Keratinocyte (primary cell): Measurements from ENCODE around the gene SH3PXD2B. TPM values are rescaled to one million over a fixed set of nuclear protein-coding genes. Genes with fewer than 3 reads are reported as not detected.
"Not testable (repeated sequence)": the region's sequence is repeated elsewhere in the genome, so short reads cannot be mapped to it uniquely, and the experiment has no call there.

Experiments used
- DNase-seq: peaks from one replicate; pipeline ENCODE4 v3.0.0-alpha.2; 2011; ENCODE audit warnings: low read depth, missing footprints, low spot score
- FAIRE-seq: peaks from 2 replicates; lab custom pipeline; 2011; peaks lifted over from hg19 to GRCh38; lab: Jason Lieb, UNC
- H2AFZ ChIP-seq: 2 replicates; pipeline ENCODE4 v1.6.0; 2012; ENCODE audit warnings: low read length, control low read depth, inconsistent platforms; ENCODE audit not compliant: control insufficient read depth
- H3K27ac ChIP-seq: 2 replicates; pipeline ENCODE4 v1.5.1; 2011; ENCODE audit warnings: low read length; ENCODE audit not compliant: control insufficient read depth, insufficient read depth
- H3K27me3 ChIP-seq: 3 replicates; pipeline ENCODE4 v1.6.0; 2011; ENCODE audit warnings: low read length; ENCODE audit not compliant: control insufficient read depth, insufficient read depth; ENCODE audit errors: extremely low read depth
- H3K36me3 ChIP-seq, 2 experiments: 2 replicates in 1 of 2; 3 replicates in 1 of 2; pipeline ENCODE4 v1.5.1; 2011; ENCODE audit warnings: low read length in 2 of 2, mild to moderate bottlenecking in 1 of 2; ENCODE audit not compliant: control insufficient read depth in 2 of 2, insufficient read depth in 2 of 2; ENCODE audit errors: extremely low read depth in 1 of 2
- H3K4me1 ChIP-seq: 3 replicates; pipeline ENCODE4 v1.5.1; 2011; ENCODE audit warnings: low read length; ENCODE audit not compliant: control insufficient read depth, insufficient read depth; ENCODE audit errors: extremely low read depth
- H3K4me2 ChIP-seq: 3 replicates; pipeline ENCODE4 v1.6.0; 2011; ENCODE audit warnings: low read depth, low read length; ENCODE audit not compliant: control insufficient read depth, insufficient read depth; ENCODE audit errors: extremely low read depth
- H3K4me3 ChIP-seq, 3 experiments: fragments of 200-600 bp in 1 of 3; sonication (generic) in 1 of 3; 2 replicates in 2 of 3; 3 replicates in 1 of 3; pipeline ENCODE4 v1.5.1; 2011 to 2016; ENCODE audit warnings: low read length in 3 of 3, mild to moderate bottlenecking in 3 of 3, control low read depth in 2 of 3, inconsistent platforms in 1 of 3, low read depth in 1 of 3, mixed read lengths in 1 of 3, mixed run types in 1 of 3, moderate library complexity in 1 of 3; ENCODE audit not compliant: control insufficient read depth in 2 of 3, insufficient read depth in 2 of 3; ENCODE audit errors: extremely low read depth in 1 of 3
- H3K79me2 ChIP-seq: 2 replicates; pipeline ENCODE4 v1.6.0; 2012; ENCODE audit warnings: low read length; ENCODE audit not compliant: control insufficient read depth, insufficient read depth
- H3K9ac ChIP-seq: 3 replicates; pipeline ENCODE4 v1.6.0; 2011; ENCODE audit warnings: low read length; ENCODE audit not compliant: control insufficient read depth, insufficient read depth; ENCODE audit errors: extremely low read depth
- H3K9me1 ChIP-seq: 3 replicates; pipeline ENCODE4 v1.6.0; 2011; ENCODE audit warnings: low read length; ENCODE audit not compliant: control insufficient read depth, insufficient read depth; ENCODE audit errors: extremely low read depth
- H3K9me3 ChIP-seq: 2 replicates; pipeline ENCODE4 v1.5.1; 2012; ENCODE audit warnings: low read depth, low read length; ENCODE audit not compliant: control insufficient read depth
- H4K20me1 ChIP-seq: 3 replicates; pipeline ENCODE4 v1.6.0; 2011; ENCODE audit warnings: low read length; ENCODE audit not compliant: control insufficient read depth, insufficient read depth; ENCODE audit errors: extremely low read depth
- EZH2 ChIP-seq: IDR thresholded peaks from one replicate; pipeline ENCODE4 v1.6.1; 2012; ENCODE audit warnings: inconsistent platforms, mild to moderate bottlenecking, low read length, moderate library complexity
- dilution Hi-C: fragments of 300-500 bp; cut with MboI; formaldehyde crosslinking; loops from one replicate; pipeline ENCODE4 v1.7.0; 2020; ENCODE audit warnings: low sequenced_read_pairs; ENCODE audit not compliant: extremely low pct_ligation_motif_present
- polyA plus RNA-seq, 5 experiments: library from polyadenylated mRNA; depleted of rRNA in 3 of 5; stranded (reverse) in 3 of 5; stranded (forward) in 1 of 5; unstranded in 1 of 5; fragments of >200 nt; gene quantifications; 1 replicate in 1 of 5; 2 replicates in 3 of 5; 3 replicates in 1 of 5; pipeline versions ENCODE4 v1.2.1 to v1.2.3, GENCODE V29; 2011 to 2012; ENCODE audit warnings: missing spikeins in 2 of 5, low read depth in 1 of 5, low replicate concordance in 1 of 5
- TF ChIP-seq, protein P1 (sequence below), 3 experiments: IDR thresholded peaks in 1 of 3; conservative IDR thresholded peaks in 1 of 3; optimal IDR thresholded peaks in 1 of 3; 2 replicates in 2 of 3; 3 replicates in 1 of 3; pipeline versions ENCODE3 to v1.5.1; 2011; ENCODE audit warnings: low read length in 3 of 3, mild to moderate bottlenecking in 3 of 3, moderate library complexity in 2 of 3, control low read depth in 1 of 3, inconsistent platforms in 1 of 3; ENCODE audit not compliant: insufficient read depth in 2 of 3; ENCODE audit errors: extremely low read depth in 1 of 3

SH3PXD2B gene
- polyA plus RNA-seq, 1 donor (not counting 4 experiments of a cell fraction or from before 2014, with no cell fraction given): 17.3 TPM

DNA sequence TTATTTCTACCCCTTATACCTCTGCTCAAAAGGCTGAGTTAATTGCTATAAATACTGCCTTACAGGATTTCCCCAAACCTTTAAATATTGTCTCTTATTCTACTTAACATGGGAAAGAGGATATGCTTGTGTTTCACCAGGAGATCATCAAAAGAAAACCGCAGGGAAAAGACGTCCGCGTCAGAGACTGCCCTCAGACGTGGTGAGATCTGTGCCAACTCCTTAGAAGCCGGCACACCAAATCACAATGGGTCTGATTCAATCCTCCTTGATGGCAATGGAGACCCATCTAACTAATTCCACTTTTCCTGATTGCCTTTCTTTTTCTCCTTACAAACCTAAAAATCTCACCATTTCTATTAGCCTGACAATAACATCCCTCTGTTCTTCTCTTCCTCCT lies 55.0 kb downstream of the SH3PXD2B start:
- no peaks in the 10 kb centered on the region for H3K79me2 ChIP-seq
- dilution Hi-C loops: no loop called here
- no peak overlapping the region for H3K9ac ChIP-seq
- TF ChIP-seq EZH2: no peak
- TF ChIP-seq, protein P1, sequence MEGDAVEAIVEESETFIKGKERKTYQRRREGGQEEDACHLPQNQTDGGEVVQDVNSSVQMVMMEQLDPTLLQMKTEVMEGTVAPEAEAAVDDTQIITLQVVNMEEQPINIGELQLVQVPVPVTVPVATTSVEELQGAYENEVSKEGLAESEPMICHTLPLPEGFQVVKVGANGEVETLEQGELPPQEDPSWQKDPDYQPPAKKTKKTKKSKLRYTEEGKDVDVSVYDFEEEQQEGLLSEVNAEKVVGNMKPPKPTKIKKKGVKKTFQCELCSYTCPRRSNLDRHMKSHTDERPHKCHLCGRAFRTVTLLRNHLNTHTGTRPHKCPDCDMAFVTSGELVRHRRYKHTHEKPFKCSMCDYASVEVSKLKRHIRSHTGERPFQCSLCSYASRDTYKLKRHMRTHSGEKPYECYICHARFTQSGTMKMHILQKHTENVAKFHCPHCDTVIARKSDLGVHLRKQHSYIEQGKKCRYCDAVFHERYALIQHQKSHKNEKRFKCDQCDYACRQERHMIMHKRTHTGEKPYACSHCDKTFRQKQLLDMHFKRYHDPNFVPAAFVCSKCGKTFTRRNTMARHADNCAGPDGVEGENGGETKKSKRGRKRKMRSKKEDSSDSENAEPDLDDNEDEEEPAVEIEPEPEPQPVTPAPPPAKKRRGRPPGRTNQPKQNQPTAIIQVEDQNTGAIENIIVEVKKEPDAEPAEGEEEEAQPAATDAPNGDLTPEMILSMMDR (optimal IDR thresholded peaks at IDR 0.05 in 1 of 3, IDR thresholded peaks at IDR 0.05 in 1 of 3, conservative IDR thresholded peaks at IDR 0.05 in 1 of 3; ENCODE audit: extremely low read depth in 1 of 3, insufficient read depth in 2 of 3, low read length in 3 of 3): no peak
- H3K9me1 ChIP-seq: no peaks in the 10 kb centered on the region
- FAIRE-seq: no peak
- H3K27ac ChIP-seq: no peak overlapping the region
- H3K4me1 ChIP-seq: peaks cover 9% of the 10 kb centered on the region
- DNase-seq: no peak
- no peak overlapping the region for H3K4me3 ChIP-seq
- H3K9me3 ChIP-seq: no peaks in the 10 kb centered on the region
- no peak overlapping the region for H2AFZ ChIP-seq
- no peaks in the 10 kb centered on the region for H4K20me1 ChIP-seq
- H3K27me3 ChIP-seq: no peaks in the 10 kb centered on the region
- H3K4me2 ChIP-seq: no peak overlapping the region
- H3K36me3 ChIP-seq: peaks cover 0 to 12% of the 10 kb centered on the region in 2 experiments

DNA sequence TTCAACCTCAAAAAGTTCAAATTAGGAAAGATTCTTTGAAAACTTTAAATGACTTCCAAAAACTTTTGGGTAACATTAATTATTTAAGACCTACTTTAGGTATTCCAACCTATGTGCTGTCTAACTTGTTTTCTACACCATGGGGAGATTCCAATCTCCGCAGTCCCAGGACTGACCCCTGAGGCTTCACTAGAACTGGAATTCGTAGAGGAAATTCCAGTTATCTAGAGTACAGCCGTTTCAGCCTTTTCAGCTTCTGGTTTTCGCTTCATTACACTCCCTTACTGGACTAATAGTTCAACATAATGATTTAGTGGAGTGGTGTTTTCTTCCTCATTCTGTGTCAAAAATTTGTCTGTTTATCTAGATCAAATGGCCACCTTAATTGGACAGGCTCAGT lies 55.7 kb downstream of the SH3PXD2B start:
- H3K4me1 ChIP-seq, DNase-seq, H4K20me1 ChIP-seq, H3K4me3 ChIP-seq, H2AFZ ChIP-seq, H3K4me2 ChIP-seq, H3K9me3 ChIP-seq, H3K9me1 ChIP-seq, FAIRE-seq, H3K79me2 ChIP-seq, H3K27me3 ChIP-seq, dilution Hi-C loops, H3K9ac ChIP-seq, H3K27ac ChIP-seq: not testable (repeated sequence)
- peaks cover 0 to 13% of the 10 kb centered on the region in 2 experiments for H3K36me3 ChIP-seq

DNA sequence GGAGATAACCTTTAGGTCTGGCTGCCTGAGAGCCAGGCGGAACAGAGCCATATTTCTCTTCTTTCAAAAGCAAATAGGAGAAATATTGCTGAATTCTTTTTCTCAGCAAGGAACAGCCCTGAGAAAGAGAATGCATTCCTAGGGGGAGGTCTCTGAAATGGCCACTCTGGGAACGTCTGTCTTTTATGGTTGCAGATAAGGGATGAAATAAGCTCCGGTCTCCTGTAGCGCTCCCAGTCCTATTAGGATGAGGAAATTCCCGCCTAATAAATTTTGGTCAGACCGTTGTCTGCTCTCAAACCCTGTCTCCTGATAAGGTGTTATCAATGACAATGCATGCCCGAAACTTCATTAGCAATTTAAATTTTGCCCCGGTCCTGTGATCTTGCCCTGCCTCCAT lies 57.3 kb downstream of the SH3PXD2B start:
- H4K20me1 ChIP-seq, FAIRE-seq, DNase-seq, H3K4me2 ChIP-seq, H3K27ac ChIP-seq, H3K4me3 ChIP-seq, H3K36me3 ChIP-seq, H3K9ac ChIP-seq, H2AFZ ChIP-seq, H3K27me3 ChIP-seq, H3K9me3 ChIP-seq, H3K79me2 ChIP-seq, H3K4me1 ChIP-seq, dilution Hi-C loops, H3K9me1 ChIP-seq: not testable (repeated sequence)
